ENCODE measurements around the gene EML3. TPM values are rescaled to one million over a fixed set of nuclear protein-coding genes. Genes with fewer than 3 reads are reported as not detected.
"Not testable (repeated sequence)": the region's sequence is repeated elsewhere in the genome, so short reads cannot be mapped to it uniquely, and the experiment has no call there.

Gene EML3
- total RNA-seq, 1 experiment from 2014 or later: 51.4 TPM

GRCh38 chr11:62560566-62561103 is 51.9 kb downstream of the EML3 start:
- peaks cover 92% of the 10 kb centered on the region for H3K36me3 Mint-ChIP-seq (ENCODE audit: insufficient read depth, unreplicated experiment)
- no TSS peak for BruUV-seq (replicated peaks)

GRCh38 chr11:62559626-62560025 is 52.9 kb downstream of the EML3 start:
- Mint-ChIP-seq H3K4me3 (ENCODE audit: low read depth, unreplicated experiment) (peak overlapping the region; percentile 16), H3K36me3 (ENCODE audit: insufficient read depth, unreplicated experiment) (peaks cover 89% of the 10 kb centered on the region), H3K4me1 (ENCODE audit: low read depth, unreplicated experiment) (peaks cover 67% of the 10 kb centered on the region), H3K27ac (ENCODE audit: unreplicated experiment) (peak overlapping the region; percentile 76)
- H3K27me3 Mint-ChIP-seq (ENCODE audit: unreplicated experiment); BruUV-seq (replicated peaks); DNase-seq; H3K9me3 Mint-ChIP-seq (ENCODE audit: low read depth, unreplicated experiment): not testable (repeated sequence)
- CTCF ChIA-PET: interaction anchor here (0.6 to 3.8 kb wide), 11 partner anchors 8 to 137 kb away, joined by 3 to 86 read pairs (median 4); partner anchors contain the start of genes AHNAK, B3GAT3 and TUT1
- intact Hi-C loops (cut with micrococcal nuclease; ENCODE audit: unreplicated experiment): loop anchor here (1.0 to 5.0 kb wide), 4 partner anchors 13 to 165 kb away; partner anchors contain the start of gene AHNAK

More at GRCh38 chr11:62560566-62561103, 51.9 kb downstream of the EML3 start:
- CTCF ChIA-PET: interaction anchor here (0.6 to 3.8 kb wide), 21 partner anchors 9 to 271 kb away, joined by 3 to 86 read pairs (median 7); partner anchors contain the start of genes AHNAK, B3GAT3, EEF1G and MTA2
- H3K9me3 Mint-ChIP-seq (ENCODE audit: low read depth, unreplicated experiment): no peaks in the 10 kb centered on the region
- TF ChIP-seq CTCF (IDR thresholded peaks at IDR 0.05; ENCODE audit: unreplicated experiment): peak; percentile 89
- peak overlapping the region; percentile 16 for H3K4me3 Mint-ChIP-seq (ENCODE audit: low read depth, unreplicated experiment)
- H3K27ac Mint-ChIP-seq (ENCODE audit: unreplicated experiment): peak overlapping the region; percentile 76
- peaks cover 61% of the 10 kb centered on the region for H3K4me1 Mint-ChIP-seq (ENCODE audit: low read depth, unreplicated experiment)
- no peaks in the 10 kb centered on the region for H3K27me3 Mint-ChIP-seq (ENCODE audit: unreplicated experiment)
- intact Hi-C loops (cut with micrococcal nuclease; ENCODE audit: unreplicated experiment): loop anchor here (1.0 to 5.0 kb wide), 4 partner anchors 14 to 166 kb away; partner anchors contain the start of gene AHNAK
- peak; percentile 97 for DNase-seq

GRCh38 chr11:62559204-62559603 is 53.4 kb downstream of the EML3 start:
- no peak overlapping the region for H3K27ac Mint-ChIP-seq (ENCODE audit: unreplicated experiment)
- H3K36me3 Mint-ChIP-seq (ENCODE audit: insufficient read depth, unreplicated experiment): peaks cover 90% of the 10 kb centered on the region
- peaks cover 71% of the 10 kb centered on the region for H3K4me1 Mint-ChIP-seq (ENCODE audit: low read depth, unreplicated experiment)
- DNase-seq: no peak
- BruUV-seq (replicated peaks): no TSS peak
- intact Hi-C loops (cut with micrococcal nuclease; ENCODE audit: unreplicated experiment): no loop called here
- no peaks in the 10 kb centered on the region for H3K9me3 Mint-ChIP-seq (ENCODE audit: low read depth, unreplicated experiment)
- no peak for TF ChIP-seq CTCF (IDR thresholded peaks at IDR 0.05; ENCODE audit: unreplicated experiment)
- H3K4me3 Mint-ChIP-seq (ENCODE audit: low read depth, unreplicated experiment): no peak overlapping the region
- no peaks in the 10 kb centered on the region for H3K27me3 Mint-ChIP-seq (ENCODE audit: unreplicated experiment)
- CTCF ChIA-PET: interaction anchor here (0.6 to 3.8 kb wide), 5 partner anchors 8 to 134 kb away, joined by 3 to 86 read pairs (median 4); partner anchors contain the start of genes AHNAK and B3GAT3

DNA sequence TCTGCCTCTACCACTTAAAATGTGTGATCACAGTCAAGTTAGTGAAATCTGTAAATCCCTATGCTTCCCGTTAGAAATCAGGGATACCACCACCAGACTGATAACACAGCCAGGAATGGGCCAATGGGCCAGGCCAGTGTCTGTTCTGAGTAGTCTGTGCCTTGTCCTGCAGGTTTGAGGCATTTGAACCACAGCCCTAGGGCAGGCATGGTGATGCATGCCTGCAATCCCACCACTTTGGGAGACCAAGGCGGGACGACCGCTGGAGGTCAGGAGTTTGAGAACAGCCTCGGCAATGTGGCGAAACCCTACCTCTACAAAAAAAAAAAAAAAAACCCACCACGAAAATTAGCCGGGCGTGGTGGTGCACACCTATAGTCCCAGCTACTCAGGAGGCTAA is 53.9 kb downstream of the EML3 start:
- no peak overlapping the region for H3K27ac Mint-ChIP-seq (ENCODE audit: unreplicated experiment)
- no peak overlapping the region for H3K4me3 Mint-ChIP-seq (ENCODE audit: low read depth, unreplicated experiment)
- intact Hi-C loops (cut with micrococcal nuclease; ENCODE audit: unreplicated experiment): no loop called here
- no peak for TF ChIP-seq CTCF (IDR thresholded peaks at IDR 0.05; ENCODE audit: unreplicated experiment)
- CTCF ChIA-PET: interaction anchor here (0.8 to 3.8 kb wide), 2 partner anchors 13 to 134 kb away, joined by 3 to 86 read pairs; partner anchors contain the start of gene AHNAK
- peaks cover 90% of the 10 kb centered on the region for H3K36me3 Mint-ChIP-seq (ENCODE audit: insufficient read depth, unreplicated experiment)
- no peaks in the 10 kb centered on the region for H3K9me3 Mint-ChIP-seq (ENCODE audit: low read depth, unreplicated experiment)
- no peaks in the 10 kb centered on the region for H3K27me3 Mint-ChIP-seq (ENCODE audit: unreplicated experiment)
- DNase-seq: no peak
- H3K4me1 Mint-ChIP-seq (ENCODE audit: low read depth, unreplicated experiment): peaks cover 76% of the 10 kb centered on the region
- no TSS peak for BruUV-seq (replicated peaks)

All from Calu3 (cell line).